Glutamatergic neuron (in vitro differentiated cells): ENCODE results near the gene CPNE7. TPM values are rescaled to one million over a fixed set of nuclear protein-coding genes. Genes with fewer than 3 reads are reported as not detected.

ENCODE experiments used
- DNase-seq: peaks from one replicate; pipeline ENCODE4 v3.0.0; 2022
- H3K27ac Mint-ChIP-seq: one replicate; pipeline ENCODE4 v1.8.0; 2020; ENCODE audit warnings: mild to moderate bottlenecking, mixed read lengths, inconsistent platforms; ENCODE audit not compliant: unreplicated experiment
- H3K27me3 Mint-ChIP-seq: one replicate; pipeline ENCODE4 v1.8.0; 2020; ENCODE audit warnings: mild to moderate bottlenecking, moderate library complexity, mixed read lengths, inconsistent platforms; ENCODE audit not compliant: unreplicated experiment
- H3K36me3 Mint-ChIP-seq: one replicate; pipeline ENCODE4 v1.8.0; 2020; ENCODE audit warnings: mild to moderate bottlenecking, mixed read lengths, inconsistent platforms; ENCODE audit not compliant: unreplicated experiment
- H3K4me1 Mint-ChIP-seq: one replicate; pipeline ENCODE4 v1.8.0; 2020; ENCODE audit warnings: mild to moderate bottlenecking, low read depth, mixed read lengths, inconsistent platforms; ENCODE audit not compliant: unreplicated experiment
- H3K4me3 Mint-ChIP-seq: one replicate; pipeline ENCODE4 v1.8.0; 2020; ENCODE audit warnings: mild to moderate bottlenecking, mixed read lengths, inconsistent platforms; ENCODE audit not compliant: unreplicated experiment
- H3K9me3 Mint-ChIP-seq: one replicate; pipeline ENCODE4 v1.8.0; 2020; ENCODE audit warnings: mild to moderate bottlenecking, moderate library complexity, mixed read lengths, inconsistent platforms; ENCODE audit not compliant: unreplicated experiment
- CTCF ChIP-seq: fragments of 200-600 bp; sonication (generic); IDR thresholded peaks from one replicate; pipeline ENCODE4 v1.5.0; 2021; ENCODE audit not compliant: partially characterized antibody, unreplicated experiment
- total RNA-seq: library from RNA; stranded (reverse); fragmentation: NEBNext Ultra II Directional; extraction: Animal tissue kit (Norgen Biotek cat#: 25700); gene quantifications from one replicate; pipeline ENCODE4 v1.2.1, GENCODE V29; 2021; ENCODE audit not compliant: unreplicated experiment

Gene CPNE7
- total RNA-seq, 1 donor from 2014 or later = 17.8 TPM

GRCh38 chr16:89620406-89620841 lies 44.9 kb downstream of the CPNE7 start:
- H3K4me3 Mint-ChIP-seq = no peak overlapping the region
- no peak for DNase-seq
- H3K27ac Mint-ChIP-seq = no peak overlapping the region
- H3K36me3 Mint-ChIP-seq = no peaks in the 10 kb centered on the region
- peaks cover 14% of the 10 kb centered on the region for H3K4me1 Mint-ChIP-seq
- peaks cover 6% of the 10 kb centered on the region for H3K27me3 Mint-ChIP-seq
- H3K9me3 Mint-ChIP-seq = peaks cover 4% of the 10 kb centered on the region
- no peak for TF ChIP-seq CTCF

- Mint-ChIP-seq H3K4me1 (peaks cover 14% of the 10 kb centered on the region), H3K4me3 (no peak overlapping the region), H3K36me3 (no peaks in the 10 kb centered on the region), H3K9me3 (peaks cover 4% of the 10 kb centered on the region), H3K27ac (no peak overlapping the region), H3K27me3 (peaks cover 6% of the 10 kb centered on the region)
- DNase-seq = no peak
- no peak for TF ChIP-seq CTCF
These were observed 45.7 kb downstream of the CPNE7 start for GRCh38 chr16:89621136-89621697.

GRCh38 chr16:89621698-89622409 lies 46.3 kb downstream of the CPNE7 start:
- Mint-ChIP-seq H3K4me1 (peaks cover 12% of the 10 kb centered on the region), H3K9me3 (peaks cover 4% of the 10 kb centered on the region), H3K4me3 (no peak overlapping the region), H3K27ac (no peak overlapping the region), H3K27me3 (peaks cover 6% of the 10 kb centered on the region), H3K36me3 (no peaks in the 10 kb centered on the region)
- TF ChIP-seq CTCF = no peak
- no peak for DNase-seq

GRCh38 chr16:89623511-89624261 lies 48.1 kb downstream of the CPNE7 start:
- peak overlapping the region; percentile 94 for H3K27ac Mint-ChIP-seq
- TF ChIP-seq CTCF = no peak
- peak overlapping the region; percentile 44 for H3K4me3 Mint-ChIP-seq
- H3K4me1 Mint-ChIP-seq = peaks cover 12% of the 10 kb centered on the region
- peaks cover 4% of the 10 kb centered on the region for H3K9me3 Mint-ChIP-seq
- peaks cover 6% of the 10 kb centered on the region for H3K27me3 Mint-ChIP-seq
- DNase-seq = no peak
- no peaks in the 10 kb centered on the region for H3K36me3 Mint-ChIP-seq
